Naive thymus-derived CD8-positive, alpha-beta T cell (primary cell): Measurements from ENCODE around the gene VTI1A. TPM values are rescaled to one million over a fixed set of nuclear protein-coding genes. Genes with fewer than 3 reads are reported as not detected.

ENCODE experiments used
- ATAC-seq, 2 donors: fragments of 150-1000 bp; cut with Tn5 transposase in 1 of 2; sonication (Bioruptor Pico), chemical (Tn5 transposase) in 1 of 2; 1 replicate in 1 of 2; 2 replicates in 1 of 2; pipeline ENCODE4 v1.10.0; 2021; ENCODE audit warnings: mild to moderate bottlenecking in 2 of 2, moderate library complexity in 2 of 2
- POLR2A ChIA-PET: fragments of 350-600 bp; sonication (Branson Sonifier 250); formaldehyde crosslinking; loops from one replicate; lab custom pipeline; 2021; ENCODE audit warnings: antibody characterized with exemption; lab: Charles Lee
- DNase-seq, 10 donors: peaks; one replicate each; pipeline versions ENCODE4 v3.0.0 to v3.0.0-alpha.2; 2020 to 2022
- H3K27ac Mint-ChIP-seq, 10 donors: one replicate each; pipeline ENCODE4 v1.8.0; 2020 to 2022; ENCODE audit warnings: mild to moderate bottlenecking in 10 of 10, mixed read lengths in 10 of 10, moderate library complexity in 4 of 10, inconsistent platforms in 1 of 10
- H3K27me3 Mint-ChIP-seq, 5 donors: one replicate each; pipeline ENCODE4 v1.8.0; 2021 to 2022; ENCODE audit warnings: mixed read lengths in 5 of 5
- H3K36me3 Mint-ChIP-seq, 3 donors: one replicate each; pipeline ENCODE4 v1.8.0; 2020 to 2022; ENCODE audit warnings: mixed read lengths in 3 of 3, mild to moderate bottlenecking in 2 of 3, inconsistent platforms in 1 of 3
- H3K4me1 Mint-ChIP-seq, 4 donors: one replicate each; pipeline ENCODE4 v1.8.0; 2021 to 2022; ENCODE audit warnings: mixed read lengths in 4 of 4
- H3K4me3 Mint-ChIP-seq, 10 donors: one replicate each; pipeline ENCODE4 v1.8.0; 2020 to 2022; ENCODE audit warnings: mild to moderate bottlenecking in 10 of 10, mixed read lengths in 10 of 10, moderate library complexity in 6 of 10, inconsistent platforms in 1 of 10
- H3K9me3 Mint-ChIP-seq, 9 donors: one replicate each; pipeline ENCODE4 v1.8.0; 2020 to 2022; ENCODE audit warnings: mixed read lengths in 9 of 9, mild to moderate bottlenecking in 3 of 9, inconsistent platforms in 1 of 9, moderate library complexity in 1 of 9
- polyA plus RNA-seq, 3 donors: library from polyadenylated mRNA; unstranded; fragments of 300-500 nt; fragmentation: Illumina TruSeq; gene quantifications; one replicate each; pipeline ENCODE4 v1.2.3, GENCODE V29; 2021
- total RNA-seq, 8 experiments: library from RNA in 2 of 8; stranded (reverse) in 2 of 8; gene quantifications; one replicate each; pipeline ENCODE4 v1.2.3 and lab custom pipeline; 2021 to 2026

VTI1A gene
- total and polyA plus RNA-seq, 5 experiments from 2014 or later = 24.4 to 42.7 (median 30.2) TPM

- peaks cover 15 to 27% (median 21%) of the 10 kb centered on the region in 3 donors for H3K36me3 Mint-ChIP-seq
- POLR2A ChIA-PET = no interaction called here
- no peak overlapping the region for H3K4me3 Mint-ChIP-seq
Observed at GRCh38 chr10:112791447-112791846, 344.4 kb downstream of the VTI1A start.

GRCh38 chr10:112792487-112793201 lies 345.6 kb downstream of the VTI1A start:
- no peak overlapping the region for H3K27ac Mint-ChIP-seq
- POLR2A ChIA-PET = no interaction called here
- peaks cover 3 to 24% (median 16%) of the 10 kb centered on the region in 9 donors for H3K9me3 Mint-ChIP-seq
- H3K4me1 Mint-ChIP-seq = no peaks in the 10 kb centered on the region
- DNase-seq (no peak), ATAC-seq (no peak)
- H3K27me3 Mint-ChIP-seq = peaks cover 0 to 2% (median 0%) of the 10 kb centered on the region in 5 donors
- H3K36me3 Mint-ChIP-seq = peaks cover 10 to 23% (median 21%) of the 10 kb centered on the region in 3 donors
- no peak overlapping the region for H3K4me3 Mint-ChIP-seq

More at GRCh38 chr10:112791447-112791846, 344.4 kb downstream of the VTI1A start:
- H3K4me1 Mint-ChIP-seq = no peaks in the 10 kb centered on the region
- H3K9me3 Mint-ChIP-seq = peaks cover 3 to 32% (median 18%) of the 10 kb centered on the region in 9 donors
- ATAC-seq (no peak), DNase-seq (no peak)
- no peak overlapping the region for H3K27ac Mint-ChIP-seq
- H3K27me3 Mint-ChIP-seq = peaks cover 0 to 2% (median 0%) of the 10 kb centered on the region in 5 donors

- POLR2A ChIA-PET = no interaction called here
- no peak for DNase-seq
- H3K36me3 Mint-ChIP-seq = peaks cover 8 to 18% (median 17%) of the 10 kb centered on the region in 3 donors
- H3K4me3 Mint-ChIP-seq = no peak overlapping the region
- no peaks in the 10 kb centered on the region for H3K4me1 Mint-ChIP-seq
- peaks cover 0 to 2% (median 0%) of the 10 kb centered on the region in 5 donors for H3K27me3 Mint-ChIP-seq
- H3K9me3 Mint-ChIP-seq = peaks cover under 1 to 20% (median 14%) of the 10 kb centered on the region in 9 donors
- ATAC-seq = no peak
- no peak overlapping the region for H3K27ac Mint-ChIP-seq
Observed at GRCh38 chr10:112793202-112793921, 346.3 kb downstream of the VTI1A start.

GRCh38 chr10:112794201-112794600 lies 347.2 kb downstream of the VTI1A start:
- POLR2A ChIA-PET = no interaction called here
- Mint-ChIP-seq H3K4me1 (no peaks in the 10 kb centered on the region), H3K27ac (no peak overlapping the region), H3K9me3 (peaks cover 0 to 11% (median 7%) of the 10 kb centered on the region in 9 donors), H3K4me3 (no peak overlapping the region), H3K27me3 (peaks cover 0 to 2% (median 0%) of the 10 kb centered on the region in 5 donors), H3K36me3 (peaks cover 8 to 12% (median 11%) of the 10 kb centered on the region in 3 donors)
- ATAC-seq (no peak), DNase-seq (no peak)

- Mint-ChIP-seq H3K4me3 (no peak overlapping the region), H3K36me3 (peaks cover 2 to 8% (median 5%) of the 10 kb centered on the region in 3 donors), H3K27ac (no peak overlapping the region), H3K4me1 (peaks cover 0 to 4% (median 0%) of the 10 kb centered on the region in 4 donors), H3K9me3 (peaks cover 0 to 3% (median 0%) of the 10 kb centered on the region in 9 donors), H3K27me3 (peaks cover 0 to 2% (median 0%) of the 10 kb centered on the region in 5 donors)
- no peak for DNase-seq
- POLR2A ChIA-PET = no interaction called here
- ATAC-seq = no peak
Observed at GRCh38 chr10:112795067-112795466, 348.1 kb downstream of the VTI1A start.

GRCh38 chr10:112797197-112797596 lies 350.2 kb downstream of the VTI1A start:
- no peak overlapping the region for H3K4me3 Mint-ChIP-seq
- H3K9me3 Mint-ChIP-seq = no peaks in the 10 kb centered on the region
- peaks cover 0 to 5% (median 3%) of the 10 kb centered on the region in 3 donors for H3K36me3 Mint-ChIP-seq
- DNase-seq (no peak), ATAC-seq (no peak)
- peaks cover 0 to 1% (median 0%) of the 10 kb centered on the region in 5 donors for H3K27me3 Mint-ChIP-seq
- peaks cover 0 to 4% (median 0%) of the 10 kb centered on the region in 4 donors for H3K4me1 Mint-ChIP-seq
- POLR2A ChIA-PET = no interaction called here
- H3K27ac Mint-ChIP-seq = no peak overlapping the region

- POLR2A ChIA-PET = no interaction called here
- Mint-ChIP-seq H3K4me3 (no peak overlapping the region), H3K4me1 (peaks cover 0 to 4% (median 0%) of the 10 kb centered on the region in 4 donors), H3K27ac (no peak overlapping the region), H3K9me3 (no peaks in the 10 kb centered on the region), H3K36me3 (peaks cover 0 to 5% (median 3%) of the 10 kb centered on the region in 3 donors), H3K27me3 (no peaks in the 10 kb centered on the region)
- ATAC-seq (no peak), DNase-seq (no peak)
Observed at GRCh38 chr10:112797855-112798254, 350.8 kb downstream of the VTI1A start.

GRCh38 chr10:112799038-112799437 lies 352.0 kb downstream of the VTI1A start:
- H3K27me3 Mint-ChIP-seq = no peaks in the 10 kb centered on the region
- POLR2A ChIA-PET = no interaction called here

GRCh38 chr10:112799726-112800510 lies 352.9 kb downstream of the VTI1A start:
- Mint-ChIP-seq H3K27me3 (no peaks in the 10 kb centered on the region), H3K27ac (peak overlapping the region in 2 of 10 donors; percentile 78 to 80), H3K4me3 (no peak overlapping the region), H3K36me3 (peaks cover 0 to 4% (median 0%) of the 10 kb centered on the region in 3 donors), H3K9me3 (no peaks in the 10 kb centered on the region), H3K4me1 (peaks cover 0 to 4% (median 0%) of the 10 kb centered on the region in 4 donors)
- ATAC-seq (no peak), DNase-seq (no peak)
- POLR2A ChIA-PET = no interaction called here

More at GRCh38 chr10:112799038-112799437, 352.0 kb downstream of the VTI1A start:
- Mint-ChIP-seq H3K27ac (no peak overlapping the region), H3K36me3 (peaks cover 0 to 3% (median 0%) of the 10 kb centered on the region in 3 donors), H3K9me3 (no peaks in the 10 kb centered on the region), H3K4me3 (no peak overlapping the region), H3K4me1 (peaks cover 0 to 4% (median 0%) of the 10 kb centered on the region in 4 donors)
- ATAC-seq (no peak), DNase-seq (no peak)

GRCh38 chr10:112801004-112801403 lies 354.0 kb downstream of the VTI1A start:
- POLR2A ChIA-PET = no interaction called here

GRCh38 chr10:112801748-112802147 lies 354.7 kb downstream of the VTI1A start:
- peaks cover 0 to 4% (median 0%) of the 10 kb centered on the region in 4 donors for H3K4me1 Mint-ChIP-seq

More at GRCh38 chr10:112801004-112801403, 354.0 kb downstream of the VTI1A start:
- DNase-seq (no peak), ATAC-seq (no peak)
- H3K4me1 Mint-ChIP-seq = peaks cover 0 to 4% (median 0%) of the 10 kb centered on the region in 4 donors
- no peaks in the 10 kb centered on the region for H3K9me3 Mint-ChIP-seq
- H3K36me3 Mint-ChIP-seq = peaks cover 0 to 4% (median 0%) of the 10 kb centered on the region in 3 donors
- H3K27ac Mint-ChIP-seq = no peak overlapping the region
- no peaks in the 10 kb centered on the region for H3K27me3 Mint-ChIP-seq
- H3K4me3 Mint-ChIP-seq = no peak overlapping the region

GRCh38 chr10:112802411-112803022 lies 355.5 kb downstream of the VTI1A start:
- H3K9me3 Mint-ChIP-seq = no peaks in the 10 kb centered on the region
- H3K36me3 Mint-ChIP-seq = peaks cover 0 to 8% (median 0%) of the 10 kb centered on the region in 3 donors
- no peak for DNase-seq

More at GRCh38 chr10:112801748-112802147, 354.7 kb downstream of the VTI1A start:
- POLR2A ChIA-PET = no interaction called here
- ATAC-seq (no peak), DNase-seq (no peak)
- Mint-ChIP-seq H3K4me3 (no peak overlapping the region), H3K27ac (no peak overlapping the region), H3K9me3 (no peaks in the 10 kb centered on the region), H3K27me3 (no peaks in the 10 kb centered on the region), H3K36me3 (peaks cover 0 to 3% (median 0%) of the 10 kb centered on the region in 3 donors)

More at GRCh38 chr10:112802411-112803022, 355.5 kb downstream of the VTI1A start:
- no peak overlapping the region for H3K4me3 Mint-ChIP-seq
- ATAC-seq = no peak
- no peaks in the 10 kb centered on the region for H3K27me3 Mint-ChIP-seq
- peaks cover 0 to 4% (median 0%) of the 10 kb centered on the region in 4 donors for H3K4me1 Mint-ChIP-seq
- POLR2A ChIA-PET = no interaction called here
- peak overlapping the region in 1 of 10 donors; percentile 43 for H3K27ac Mint-ChIP-seq
